GM12878 (cell line): ENCODE data around the gene SYTL1. TPM values are rescaled to one million over a fixed set of nuclear protein-coding genes. Genes with fewer than 3 reads are reported as not detected.

Experiments used
- ATAC-seq: fragments of 200-7000 bp; cut with Tn5 transposase; 3 replicates; pipeline ENCODE4 v1.9.1; 2020; ENCODE audit warnings: mild to moderate bottlenecking, moderate library complexity
- BruUV-seq: library from RNA; stranded (reverse); fragments of 400-500 nt; replicated peaks from 2 replicates; lab custom pipeline; 2021; lab: Mats Ljungman, UMichigan
- CTCF ChIA-PET: fragments of 300-600 bp; sonication (Branson Sonifier 250); formaldehyde crosslinking; extraction: SDS; loops from one replicate; lab custom pipeline; 2021; ENCODE audit warnings: inconsistent platforms; lab: Yijun Ruan, JAX
- POLR2A ChIA-PET: fragments of 350-600 bp; formaldehyde crosslinking; extraction: SDS; loops from one replicate; lab custom pipeline; 2021; ENCODE audit warnings: inconsistent platforms; lab: Charles Lee
- RAD21 ChIA-PET: fragments of 300-600 bp; sonication (Branson Sonifier 250); formaldehyde crosslinking; loops from one replicate; lab custom pipeline; 2023; ENCODE audit warnings: antibody characterized with exemption; ENCODE audit not compliant: unreplicated experiment; lab: Charles Lee
- SMC1A ChIA-PET: fragments of 300-600 bp; sonication (Branson Sonifier 250); formaldehyde crosslinking; loops from one replicate; lab custom pipeline; 2023; ENCODE audit not compliant: unreplicated experiment, uncharacterized antibody; lab: Charles Lee
- DNase-seq: peaks from one replicate; pipeline ENCODE4 v3.0.0-alpha.2; 2011; ENCODE audit warnings: low read depth, low spot score
- FAIRE-seq: peaks from 3 replicates; lab custom pipeline; 2011; peaks lifted over from hg19 to GRCh38; lab: Jason Lieb, UNC
- H2AFZ ChIP-seq: 2 replicates; pipeline ENCODE4 v1.6.0; 2011; ENCODE audit warnings: low read depth, low read length, control low read depth; ENCODE audit not compliant: control insufficient read depth
- H3K27ac ChIP-seq: 2 replicates; pipeline ENCODE4 v1.5.1; 2011; ENCODE audit warnings: control low read depth; ENCODE audit not compliant: control insufficient read depth, insufficient read depth
- H3K27me3 ChIP-seq, 2 experiments: replicated peaks in 1 of 2; 2 replicates each; pipeline versions ENCODE4 v1.6.0 to v1.6.1; 2011; ENCODE audit warnings: low read length in 1 of 2; ENCODE audit not compliant: control insufficient read depth in 2 of 2, insufficient read depth in 2 of 2
- H3K36me3 ChIP-seq, 2 experiments: 2 replicates each; pipeline ENCODE4 v1.5.1; 2011; ENCODE audit warnings: low read length in 1 of 2; ENCODE audit not compliant: control insufficient read depth in 2 of 2, insufficient read depth in 2 of 2
- H3K4me1 ChIP-seq: 2 replicates; pipeline ENCODE4 v1.6.1; 2011; ENCODE audit warnings: mild to moderate bottlenecking, low read length, moderate library complexity, mixed read lengths; ENCODE audit not compliant: control insufficient read depth, insufficient read depth
- H3K4me2 ChIP-seq: 2 replicates; pipeline ENCODE4 v1.6.0; 2011; ENCODE audit warnings: control low read depth; ENCODE audit not compliant: control insufficient read depth, insufficient read depth
- H3K4me3 ChIP-seq: fragments of 200-600 bp; sonication (generic); 2 replicates; pipeline ENCODE4 v1.5.1; 2016
- H3K79me2 ChIP-seq: 2 replicates; pipeline ENCODE4 v1.6.0; 2011; ENCODE audit warnings: low read length; ENCODE audit not compliant: control insufficient read depth, insufficient read depth
- H3K9ac ChIP-seq: 2 replicates; pipeline ENCODE4 v1.8.0; 2011; ENCODE audit warnings: low read length, control low read depth, mixed read lengths; ENCODE audit not compliant: control insufficient read depth, insufficient read depth
- H3K9me3 ChIP-seq: replicated peaks from 3 replicates; pipeline ENCODE4 v1.5.1; 2011; ENCODE audit warnings: mild to moderate bottlenecking, low read length; ENCODE audit not compliant: control insufficient read depth, insufficient read depth
- H4K20me1 ChIP-seq: 2 replicates; pipeline ENCODE4 v1.6.0; 2011; ENCODE audit not compliant: control insufficient read depth, insufficient read depth
- CTCF ChIP-seq, 3 experiments: IDR thresholded peaks in 2 of 3; conservative IDR thresholded peaks in 1 of 3; 2 replicates each; pipeline ENCODE4 v1.5.1; 2011; ENCODE audit warnings: low read depth in 3 of 3, low read length in 3 of 3, mild to moderate bottlenecking in 3 of 3, control low read depth in 2 of 3, moderate library complexity in 2 of 3, inconsistent platforms in 1 of 3, mixed read lengths in 1 of 3; ENCODE audit not compliant: control insufficient read depth in 2 of 3, insufficient read depth in 1 of 3; ENCODE audit errors: extremely low read depth in 1 of 3
- GATAD2B ChIP-seq: fragments of 450-650 bp; conservative IDR thresholded peaks from 2 replicates; pipeline ENCODE4 v1.6.1; 2017; ENCODE audit warnings: low read depth, mild to moderate bottlenecking, moderate library complexity
- MEF2B ChIP-seq: fragments of 450-650 bp; IDR thresholded peaks from 2 replicates; pipeline ENCODE4 v1.6.1; 2018; ENCODE audit warnings: mild to moderate bottlenecking, moderate library complexity; ENCODE audit not compliant: partially characterized antibody, poor library complexity, severe bottlenecking
- WGBS: methylation state at CpG from one replicate; pipeline ENCODE4 v1.1.6; 2016; ENCODE audit warnings: low lambda C conversion rate; ENCODE audit not compliant: insufficient replicate concordance, insufficient coverage; ENCODE audit errors: missing lambda C conversion rate; 5-methylcytosine and 5-hydroxymethylcytosine counted together
- in situ Hi-C: fragments of 300-500 bp; cut with MboI; formaldehyde crosslinking; loops from 9 replicates; pipeline ENCODE4 v1.14.3; 2018; ENCODE audit warnings: mixed read lengths
- intact Hi-C: fragments of 100-400 bp; cut with micrococcal nuclease; formaldehyde crosslinking; loops from one replicate; pipeline ENCODE4 v1.14.2; 2022; ENCODE audit not compliant: unreplicated experiment
- polyA plus RNA-seq, 11 experiments: library from polyadenylated mRNA; depleted of rRNA in 4 of 11; unstranded in 6 of 11; stranded (reverse) in 5 of 11; fragments of >200 nt; fragmentation: Nextera tagmentation in 4 of 11; fragmentation: Illumina TruSeq in 1 of 11; extraction: Ambion mirVana in 4 of 11; extraction: Trizol in 1 of 11; gene quantifications; 1 replicate in 1 of 11; 2 replicates in 10 of 11; pipeline versions ENCODE4 v1.2.1 to v1.2.3, GENCODE V29; 2011 to 2016; ENCODE audit warnings: inconsistent platforms in 2 of 11, missing spikeins in 2 of 11, low read depth in 1 of 11
- total RNA-seq, 4 experiments: library from RNA; depleted of rRNA in 3 of 4; stranded (reverse); fragments of >200 nt in 3 of 4; fragmentation: Illumina TruSeq in 1 of 4; extraction: Trizol in 1 of 4; gene quantifications; 2 replicates each; pipeline versions ENCODE4 v1.2.1 to v1.2.3, GENCODE V29; 2013 to 2021

The SYTL1 gene
- total and polyA plus RNA-seq, 10 of the 15 experiments (the other 5 are each of a cell fraction or from before 2014, with no cell fraction given): 0.72 to 45.6 (median 14.8) TPM

GRCh38 chr1:27392778-27393635 lies 51.2 kb downstream of the SYTL1 start:
- peaks cover 8% of the 10 kb centered on the region for H3K4me1 ChIP-seq
- in situ Hi-C loops (loop anchor here (5.0 kb wide), 3 partner anchors 91 to 291 kb away; no protein-coding TSS in a partner anchor), intact Hi-C loops (loop anchor here (1.0 kb wide), 1 partner anchor 213 kb away; no protein-coding TSS in a partner anchor)
- FAIRE-seq (no peak), DNase-seq (no peak), ATAC-seq (peak; percentile 2; the same call in 1 of the 3 replicates)
- H3K27me3 ChIP-seq: no peaks in the 10 kb centered on the region
- peak overlapping the region; percentile 83 for H2AFZ ChIP-seq
- SMC1A ChIA-PET: no interaction called here
- H3K36me3 ChIP-seq: no peaks in the 10 kb centered on the region
- RAD21 ChIA-PET: interaction anchor here (0.9 to 2.9 kb wide), 3 partner anchors 92 to 214 kb away, joined by 3 to 21 read pairs (median 5); no protein-coding TSS in a partner anchor
- CTCF ChIA-PET: interaction anchor here (1.4 to 13.5 kb wide), 3 partner anchors 36 to 214 kb away, joined by 4 to 265 read pairs (median 133); partner anchors contain the start of gene AHDC1
- H3K27ac ChIP-seq: no peak overlapping the region
- no TSS peak for BruUV-seq
- H3K79me2 ChIP-seq: no peaks in the 10 kb centered on the region
- no peaks in the 10 kb centered on the region for H3K9me3 ChIP-seq
- peak overlapping the region; percentile 98 for H3K4me2 ChIP-seq
- WGBS: 42% methylated on average over 30 of the region's 30 CpGs
- H3K9ac ChIP-seq: peak overlapping the region; percentile 67
- POLR2A ChIA-PET: interaction anchor here (0.5 kb wide), 1 partner anchor 171 kb away, joined by 3 read pairs; no protein-coding TSS in a partner anchor
- H3K4me3 ChIP-seq: peak overlapping the region; percentile 71
- H4K20me1 ChIP-seq: no peaks in the 10 kb centered on the region
- TF ChIP-seq GATAD2B: 0 out of 2 replicates have a peak, but pooled peaks have one; percentile 10
- TF ChIP-seq CTCF (IDR thresholded peaks at IDR 0.05 in 2 of 3, conservative IDR thresholded peaks at IDR 0.05 in 1 of 3; ENCODE audit: control insufficient read depth in 2 of 3, extremely low read depth in 1 of 3, insufficient read depth in 1 of 3, low read depth in 3 of 3, low read length in 3 of 3): peak; percentile 1 to 32 (median 10); a peak in 1 of 6 replicates
- no peak for TF ChIP-seq MEF2B
